HepG2 (cell line): ENCODE data around the gene PAK6. TPM values are rescaled to one million over a fixed set of nuclear protein-coding genes. Genes with fewer than 3 reads are reported as not detected.
A peak's percentile ranks its signal among the peaks of the same experiment; 100 is the strongest.

Experiments
- ATAD3A ChIP-seq: sonication (generic); formaldehyde crosslinking; IDR thresholded peaks from 2 replicates; pipeline ENCODE4 v1.4.0; 2020; ENCODE audit warnings: missing genetic modification reagents
- CAMTA2 ChIP-seq: sonication (generic); formaldehyde crosslinking; IDR thresholded peaks from 2 replicates; pipeline ENCODE4 v1.4.0; 2020; ENCODE audit warnings: mild to moderate bottlenecking, missing genetic modification reagents, borderline replicate concordance
- CCAR2 ChIP-seq: fragments of 200-400 bp; formaldehyde crosslinking; optimal IDR thresholded peaks from 2 replicates; pipeline ENCODE3; 2018; ENCODE audit warnings: low read depth, mild to moderate bottlenecking, low read length, moderate library complexity
- CENPT ChIP-seq: sonication (generic); formaldehyde crosslinking; IDR thresholded peaks from 2 replicates; pipeline ENCODE4 v1.8.0; 2022; ENCODE audit warnings: low read depth, mild to moderate bottlenecking, moderate library complexity, missing genetic modification reagents
- EED ChIP-seq: sonication (generic); formaldehyde crosslinking; IDR thresholded peaks from 2 replicates; pipeline ENCODE4 v1.5.0; 2020; ENCODE audit warnings: mild to moderate bottlenecking, missing genetic modification reagents
- FOXP4 ChIP-seq: sonication (generic); formaldehyde crosslinking; IDR thresholded peaks from 2 replicates; pipeline ENCODE4 v1.4.0; 2020; ENCODE audit warnings: missing genetic modification reagents
- KDM2A ChIP-seq: sonication (generic); formaldehyde crosslinking; IDR thresholded peaks from 2 replicates; pipeline ENCODE4 v1.4.0; 2020; ENCODE audit warnings: low read depth, missing genetic modification reagents, borderline replicate concordance
- KLF12 ChIP-seq: sonication (generic); formaldehyde crosslinking; IDR thresholded peaks from 2 replicates; pipeline ENCODE4 v1.4.0; 2020; ENCODE audit warnings: missing genetic modification reagents, borderline replicate concordance
- MIXL1 ChIP-seq: IDR thresholded peaks from 2 replicates; pipeline ENCODE4 v1.6.1; 2016
- NCOA5 ChIP-seq: sonication (generic); formaldehyde crosslinking; IDR thresholded peaks from 2 replicates; pipeline ENCODE4 v1.4.0; 2020; ENCODE audit warnings: missing genetic modification reagents
- NFKBIZ ChIP-seq: IDR thresholded peaks from 2 replicates; pipeline ENCODE4 v1.6.1; 2018; ENCODE audit warnings: missing genetic modification reagents, missing compliant biosample characterization
- NR2C2 ChIP-seq: sonication (generic); formaldehyde crosslinking; IDR thresholded peaks from 2 replicates; pipeline ENCODE4 v1.4.0; 2020; ENCODE audit warnings: missing genetic modification reagents, mild to moderate bottlenecking, moderate library complexity, borderline replicate concordance
- NR2F6 ChIP-seq, 2 experiments: IDR thresholded peaks; 2 replicates each; pipeline ENCODE4 v1.6.1; 2016; ENCODE audit warnings: antibody characterized with exemption in 1 of 2, mild to moderate bottlenecking in 1 of 2
- SRSF4 ChIP-seq: fragments of 200-400 bp; formaldehyde crosslinking; IDR thresholded peaks from one replicate; pipeline ENCODE4 v1.6.1; 2018; ENCODE audit warnings: mild to moderate bottlenecking, low read depth, low read length, moderate library complexity; ENCODE audit not compliant: poor library complexity, severe bottlenecking
- TOPORS ChIP-seq: sonication (generic); formaldehyde crosslinking; IDR thresholded peaks from 2 replicates; pipeline ENCODE4 v1.8.0; 2023; ENCODE audit warnings: mild to moderate bottlenecking, missing genetic modification reagents
- YY1 ChIP-seq: IDR thresholded peaks from 2 replicates; pipeline ENCODE4 v1.6.1; 2011; ENCODE audit warnings: low read length, low read depth, moderate library complexity, mild to moderate bottlenecking; ENCODE audit not compliant: insufficient read depth, insufficient replicate concordance
- ZNF24 ChIP-seq: fragments of 450-650 bp; IDR thresholded peaks from 2 replicates; pipeline ENCODE4 v1.6.1; 2017; ENCODE audit warnings: antibody characterized with exemption, mild to moderate bottlenecking
- ZNF549 ChIP-seq: sonication (generic); formaldehyde crosslinking; IDR thresholded peaks from 2 replicates; pipeline ENCODE4 v1.5.0; 2020; ENCODE audit warnings: missing genetic modification reagents
- ZNF749 ChIP-seq: sonication (generic); formaldehyde crosslinking; IDR thresholded peaks from 2 replicates; pipeline ENCODE4 v1.8.0; 2022; ENCODE audit warnings: mild to moderate bottlenecking, missing genetic modification reagents, moderate library complexity, borderline replicate concordance
- polyA plus RNA-seq, 8 experiments: library from polyadenylated mRNA; depleted of rRNA in 3 of 8; stranded (reverse) in 7 of 8; unstranded in 1 of 8; fragments of >200 nt; fragmentation: Illumina TruSeq in 4 of 8; extraction: Trizol in 4 of 8; gene quantifications; 2 replicates each; pipeline versions ENCODE4 v1.2.1 to v1.2.3, GENCODE V29; 2011 to 2016; ENCODE audit warnings: low read depth in 4 of 8, missing spikeins in 1 of 8, mixed read lengths in 1 of 8; ENCODE audit not compliant: insufficient read depth in 1 of 8
- total RNA-seq, 5 experiments: library from RNA; depleted of rRNA; stranded (reverse); fragments of >200 nt; fragmentation: Illumina TruSeq; extraction: Trizol; gene quantifications; 2 replicates each; pipeline ENCODE4 v1.2.3, GENCODE V29; 2016; ENCODE audit warnings: low read depth in 1 of 5
- TF ChIP-seq, protein P1 (sequence below): sonication (generic); formaldehyde crosslinking; conservative IDR thresholded peaks from 2 replicates; pipeline ENCODE4 v1.8.0; 2022; ENCODE audit warnings: missing genetic modification reagents
- TF ChIP-seq, protein P2 (sequence below): IDR thresholded peaks from 2 replicates; pipeline ENCODE4 v1.6.1; 2016
- TF ChIP-seq, protein P3 (sequence below): sonication (generic); formaldehyde crosslinking; IDR thresholded peaks from 2 replicates; pipeline ENCODE4 v1.5.0; 2020; ENCODE audit warnings: missing genetic modification reagents
- TF ChIP-seq, protein P4 (sequence below): sonication (generic); formaldehyde crosslinking; IDR thresholded peaks from 2 replicates; pipeline ENCODE4 v1.8.0; 2022; ENCODE audit warnings: mild to moderate bottlenecking, missing genetic modification reagents, moderate library complexity

The PAK6 gene
- total and polyA plus RNA-seq, 2 of the 13 experiments (the other 11 are each of a cell fraction or from before 2014, with no cell fraction given), result 0.07 TPM; not detected in 1

DNA sequence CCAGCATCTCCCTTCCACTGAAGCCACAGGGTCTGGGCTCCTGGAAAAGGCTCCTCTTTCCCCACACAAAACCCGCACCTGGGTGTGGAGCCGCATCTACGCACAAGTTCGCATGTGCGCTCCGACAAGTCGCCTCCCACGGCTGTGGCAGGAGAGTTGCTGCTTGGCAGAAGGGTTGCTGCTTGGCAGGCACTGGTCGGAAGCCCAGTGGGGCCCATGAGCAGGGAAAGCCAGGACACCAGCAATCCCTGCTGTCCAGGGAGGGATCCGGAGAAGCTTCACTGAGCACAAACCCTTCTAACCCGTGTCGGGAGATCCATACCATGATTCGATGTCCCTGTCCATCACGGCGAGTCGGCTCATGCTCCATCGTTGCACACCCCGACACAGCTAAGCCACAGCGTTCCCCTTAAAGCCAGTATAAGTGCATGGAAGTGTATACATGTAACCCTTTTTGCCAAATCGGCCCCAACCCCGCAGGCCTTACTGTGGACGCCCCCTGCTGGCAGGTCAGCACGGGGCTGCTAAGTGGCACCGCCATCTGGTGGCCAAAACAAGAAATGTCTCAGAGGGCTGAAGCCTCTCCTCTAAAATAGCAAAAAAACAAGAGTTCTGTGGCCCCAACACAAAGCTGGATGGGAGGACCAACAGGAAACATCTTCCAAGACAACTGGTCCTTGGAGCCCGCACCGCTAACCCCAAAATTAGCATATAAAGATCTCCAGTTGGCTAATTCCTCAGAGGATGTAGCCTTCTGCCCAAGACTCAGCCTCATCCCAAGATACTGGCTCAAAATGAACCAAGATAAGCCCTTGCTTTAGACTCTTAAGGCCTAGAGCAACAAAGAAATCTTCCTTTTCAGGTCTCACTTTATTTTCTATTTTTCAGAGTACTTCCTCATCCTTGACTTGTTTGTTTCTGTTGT lies 35.7 kb downstream of the PAK6 start (continued):
- TF ChIP-seq NFKBIZ (CRISPR knock-in tag) (0 out of 2 replicates have a peak, but pooled peaks have one; percentile 39), NR2F6 (IDR thresholded peaks at IDR 0.05) (no peak), NR2F6 (CRISPR knock-in tag; IDR thresholded peaks at IDR 0.05) (peak; percentile 34; the same call in 1 of the 2 replicates), CCAR2 (no peak), CENPT (CRISPR knock-in tag) (no peak), YY1 (peak; percentile 72), ZNF549 (CRISPR knock-in tag) (no peak), ZNF24 (peak; percentile 71; the same call in 1 of the 2 replicates), KDM2A (CRISPR knock-in tag) (peak; percentile 89), CAMTA2 (CRISPR knock-in tag) (no peak), EED (no peak), ATAD3A (CRISPR knock-in tag) (no peak), ZNF749 (CRISPR knock-in tag) (no peak), FOXP4 (no peak), TOPORS (no peak), KLF12 (CRISPR knock-in tag) (no peak), MIXL1 (CRISPR knock-in tag) (0 out of 2 replicates have a peak, but pooled peaks have one; percentile 47), SRSF4 (no peak), NR2C2 (CRISPR knock-in tag) (no peak), NCOA5 (no peak)
- TF ChIP-seq, protein P1, sequence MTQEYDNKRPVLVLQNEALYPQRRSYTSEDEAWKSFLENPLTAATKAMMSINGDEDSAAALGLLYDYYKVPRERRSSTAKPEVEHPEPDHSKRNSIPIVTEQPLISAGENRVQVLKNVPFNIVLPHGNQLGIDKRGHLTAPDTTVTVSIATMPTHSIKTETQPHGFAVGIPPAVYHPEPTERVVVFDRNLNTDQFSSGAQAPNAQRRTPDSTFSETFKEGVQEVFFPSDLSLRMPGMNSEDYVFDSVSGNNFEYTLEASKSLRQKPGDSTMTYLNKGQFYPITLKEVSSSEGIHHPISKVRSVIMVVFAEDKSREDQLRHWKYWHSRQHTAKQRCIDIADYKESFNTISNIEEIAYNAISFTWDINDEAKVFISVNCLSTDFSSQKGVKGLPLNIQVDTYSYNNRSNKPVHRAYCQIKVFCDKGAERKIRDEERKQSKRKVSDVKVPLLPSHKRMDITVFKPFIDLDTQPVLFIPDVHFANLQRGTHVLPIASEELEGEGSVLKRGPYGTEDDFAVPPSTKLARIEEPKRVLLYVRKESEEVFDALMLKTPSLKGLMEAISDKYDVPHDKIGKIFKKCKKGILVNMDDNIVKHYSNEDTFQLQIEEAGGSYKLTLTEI, result no peak
- TF ChIP-seq, protein P2, sequence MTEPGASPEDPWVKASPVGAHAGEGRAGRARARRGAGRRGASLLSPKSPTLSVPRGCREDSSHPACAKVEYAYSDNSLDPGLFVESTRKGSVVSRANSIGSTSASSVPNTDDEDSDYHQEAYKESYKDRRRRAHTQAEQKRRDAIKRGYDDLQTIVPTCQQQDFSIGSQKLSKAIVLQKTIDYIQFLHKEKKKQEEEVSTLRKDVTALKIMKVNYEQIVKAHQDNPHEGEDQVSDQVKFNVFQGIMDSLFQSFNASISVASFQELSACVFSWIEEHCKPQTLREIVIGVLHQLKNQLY, result 0 out of 2 replicates have a peak, but pooled peaks have one; percentile 18
- TF ChIP-seq, protein P3, sequence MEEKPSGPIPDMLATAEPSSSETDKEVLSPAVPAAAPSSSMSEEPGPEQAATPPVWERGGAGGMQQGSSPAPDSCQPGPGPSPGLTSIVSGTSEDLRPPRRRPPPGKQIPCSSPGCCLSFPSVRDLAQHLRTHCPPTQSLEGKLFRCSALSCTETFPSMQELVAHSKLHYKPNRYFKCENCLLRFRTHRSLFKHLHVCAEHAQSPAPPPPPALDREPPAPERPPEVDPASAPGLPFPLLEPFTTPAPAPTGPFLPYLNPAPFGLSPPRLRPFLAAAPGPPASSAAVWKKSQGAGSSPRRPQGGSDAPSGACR, result no peak
- TF ChIP-seq, protein P4, sequence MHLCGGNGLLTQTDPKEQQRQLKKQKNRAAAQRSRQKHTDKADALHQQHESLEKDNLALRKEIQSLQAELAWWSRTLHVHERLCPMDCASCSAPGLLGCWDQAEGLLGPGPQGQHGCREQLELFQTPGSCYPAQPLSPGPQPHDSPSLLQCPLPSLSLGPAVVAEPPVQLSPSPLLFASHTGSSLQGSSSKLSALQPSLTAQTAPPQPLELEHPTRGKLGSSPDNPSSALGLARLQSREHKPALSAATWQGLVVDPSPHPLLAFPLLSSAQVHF (CRISPR knock-in tag), result no peak
